Large intestine (tissue), 3 donors: Measurements from ENCODE around the gene ZNF827. TPM values are rescaled to one million over a fixed set of nuclear protein-coding genes. Genes with fewer than 3 reads are reported as not detected.

Experiments used
- DNase-seq, 2 donors: peaks; one replicate each; pipeline versions ENCODE4 v3.0.0 to v3.0.0-alpha.2; 2013
- H3K27ac ChIP-seq: one replicate; pipeline ENCODE4 v1.5.1; 2013; ENCODE audit warnings: low read length
- H3K27me3 ChIP-seq: 2 replicates; pipeline ENCODE4 v1.6.1; 2013; ENCODE audit warnings: low read length; ENCODE audit not compliant: control insufficient read depth, insufficient read depth
- H3K36me3 ChIP-seq: 2 replicates; pipeline ENCODE4 v1.6.1; 2013; ENCODE audit warnings: low read length; ENCODE audit not compliant: control insufficient read depth, insufficient read depth
- H3K4me1 ChIP-seq: one replicate; pipeline ENCODE4 v1.6.1; 2013; ENCODE audit warnings: low read length; ENCODE audit not compliant: control insufficient read depth, insufficient read depth
- H3K4me3 ChIP-seq: one replicate; pipeline ENCODE4 v1.5.1; 2013; ENCODE audit warnings: low read length
- H3K9me3 ChIP-seq: one replicate; pipeline ENCODE4 v1.6.1; 2013; ENCODE audit warnings: mild to moderate bottlenecking, low read depth, low read length, moderate library complexity; ENCODE audit not compliant: control insufficient read depth
- WGBS: methylation state at CpG from one replicate; pipeline ENCODE4 v1.1.5; 2013; ENCODE audit warnings: low lambda C conversion rate; ENCODE audit not compliant: insufficient coverage; 5-methylcytosine and 5-hydroxymethylcytosine counted together
- polyA plus RNA-seq: library from polyadenylated mRNA; unstranded; fragments of 120-200 nt; gene quantifications from one replicate; pipeline ENCODE4 v1.2.1, GENCODE V29; 2013

Gene ZNF827
- polyA plus RNA-seq, 1 donor: 34.2 TPM

DNA sequence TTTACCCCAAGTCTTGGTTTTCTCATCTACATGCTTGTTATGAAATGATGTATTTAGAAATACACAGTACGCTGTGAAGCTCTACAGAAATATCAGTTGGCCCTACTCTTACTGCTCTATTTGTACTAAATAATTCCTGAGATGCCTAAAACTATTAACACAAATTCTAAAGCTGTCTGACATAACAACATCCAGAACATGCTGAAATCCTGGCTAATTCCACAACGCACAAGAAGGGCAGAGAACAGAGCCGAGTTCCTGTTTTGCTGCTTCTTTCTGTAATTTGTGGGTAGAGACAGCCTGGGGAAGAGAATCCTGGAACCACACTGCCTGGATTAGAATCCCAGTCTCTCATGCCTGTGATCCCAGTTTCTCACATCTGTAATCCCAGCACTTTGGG is 59.0 kb downstream of the ZNF827 start:
- no peak for DNase-seq
- H3K27ac ChIP-seq: no peak overlapping the region
- H3K4me1 ChIP-seq: peaks cover 8% of the 10 kb centered on the region
- H3K4me3 ChIP-seq: no peak overlapping the region
- 100% methylated on average over 1 of the region's 3 CpGs for WGBS
- no peaks in the 10 kb centered on the region for H3K27me3 ChIP-seq
- H3K36me3 ChIP-seq: peaks cover 24% of the 10 kb centered on the region
- H3K9me3 ChIP-seq: no peaks in the 10 kb centered on the region

DNA sequence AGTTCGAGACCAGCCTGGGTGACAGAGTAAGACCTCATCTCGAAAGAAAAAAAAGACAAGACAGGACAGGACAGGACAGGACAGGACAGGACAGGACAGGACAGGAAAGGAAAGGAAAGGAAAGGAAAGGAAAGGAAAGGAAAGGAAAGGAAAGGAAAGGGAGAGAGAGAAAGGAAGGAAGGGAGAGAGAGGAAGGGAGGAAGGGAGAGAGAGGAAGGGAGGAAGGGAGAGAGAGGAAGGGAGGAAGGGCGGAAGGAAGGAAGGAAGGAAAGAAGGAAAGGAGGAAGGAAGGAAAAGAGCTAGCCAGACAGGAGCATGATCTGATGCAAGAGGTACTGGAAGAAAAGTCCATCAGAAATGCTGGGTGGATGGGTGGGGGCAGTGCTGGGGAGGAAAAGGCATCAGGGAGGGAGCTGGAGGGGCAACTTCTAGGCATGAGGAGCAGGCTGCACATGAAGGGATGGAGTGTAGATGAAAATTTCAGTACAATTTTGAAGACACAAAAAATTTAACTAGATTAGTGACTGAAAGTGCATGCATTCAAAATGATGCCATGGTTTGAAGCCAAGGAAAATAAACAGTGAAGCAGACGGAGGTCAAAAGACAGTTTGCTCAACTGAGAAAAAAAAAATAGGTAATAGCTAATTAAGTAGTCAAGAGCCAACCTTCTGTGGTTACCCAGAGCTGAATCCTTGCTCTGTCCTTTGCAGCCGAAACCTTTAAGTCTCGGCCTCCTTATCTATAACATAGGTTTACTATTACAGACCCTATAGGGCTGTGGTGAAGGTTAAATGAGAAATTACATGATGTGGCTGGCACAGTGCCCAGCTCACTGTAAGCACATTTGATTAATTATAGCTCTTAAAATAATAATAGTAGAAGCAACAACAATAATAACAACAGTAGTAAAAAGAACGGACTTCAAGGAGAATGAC is 59.9 kb downstream of the ZNF827 start:
- no peak for DNase-seq
- Histone ChIP-seq H3K9me3 (no peaks in the 10 kb centered on the region), H3K27ac (no peak overlapping the region), H3K27me3 (no peaks in the 10 kb centered on the region), H3K4me3 (no peak overlapping the region), H3K4me1 (peaks cover 8% of the 10 kb centered on the region), H3K36me3 (peaks cover 18% of the 10 kb centered on the region)
- WGBS: 70% methylated on average over 2 of the region's 7 CpGs

GRCh38 chr4:145876531-145877180 is 62.0 kb downstream of the ZNF827 start:
- Histone ChIP-seq H3K4me3 (no peak overlapping the region), H3K27ac (no peak overlapping the region), H3K36me3 (peaks cover 29% of the 10 kb centered on the region), H3K27me3 (no peaks in the 10 kb centered on the region), H3K9me3 (no peaks in the 10 kb centered on the region), H3K4me1 (peaks cover 3% of the 10 kb centered on the region)
- WGBS: no CpG with 5 or more reads among the region's 2 CpGs
- no peak for DNase-seq

GRCh38 chr4:145873901-145874300 is 64.7 kb downstream of the ZNF827 start:
- peaks cover 31% of the 10 kb centered on the region for H3K36me3 ChIP-seq
- no peak for DNase-seq
- no peak overlapping the region for H3K27ac ChIP-seq
- no peak overlapping the region for H3K4me3 ChIP-seq
- no peaks in the 10 kb centered on the region for H3K27me3 ChIP-seq
- H3K9me3 ChIP-seq: no peaks in the 10 kb centered on the region
- peaks cover 5% of the 10 kb centered on the region for H3K4me1 ChIP-seq

DNA sequence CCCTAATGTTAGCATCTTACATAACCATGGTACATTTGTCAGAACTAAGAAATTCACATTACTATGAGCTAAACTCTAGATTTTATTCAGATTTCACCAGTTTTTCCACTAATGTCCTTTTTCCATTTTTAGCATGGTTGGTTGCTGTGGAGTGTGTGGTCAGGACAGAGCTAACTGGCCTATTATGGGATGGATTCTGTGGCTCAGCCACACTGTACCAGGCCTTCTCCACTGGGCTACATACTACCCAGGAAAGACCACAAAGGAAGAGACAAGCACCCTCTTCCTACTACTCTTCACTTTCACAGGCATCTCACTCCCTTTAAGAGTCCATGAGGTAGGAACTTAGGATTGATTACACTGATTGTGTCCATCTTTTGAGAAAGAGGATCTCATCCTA is 67.4 kb downstream of the ZNF827 start:
- no peak for DNase-seq
- H3K4me1 ChIP-seq: peaks cover 5% of the 10 kb centered on the region

DNA sequence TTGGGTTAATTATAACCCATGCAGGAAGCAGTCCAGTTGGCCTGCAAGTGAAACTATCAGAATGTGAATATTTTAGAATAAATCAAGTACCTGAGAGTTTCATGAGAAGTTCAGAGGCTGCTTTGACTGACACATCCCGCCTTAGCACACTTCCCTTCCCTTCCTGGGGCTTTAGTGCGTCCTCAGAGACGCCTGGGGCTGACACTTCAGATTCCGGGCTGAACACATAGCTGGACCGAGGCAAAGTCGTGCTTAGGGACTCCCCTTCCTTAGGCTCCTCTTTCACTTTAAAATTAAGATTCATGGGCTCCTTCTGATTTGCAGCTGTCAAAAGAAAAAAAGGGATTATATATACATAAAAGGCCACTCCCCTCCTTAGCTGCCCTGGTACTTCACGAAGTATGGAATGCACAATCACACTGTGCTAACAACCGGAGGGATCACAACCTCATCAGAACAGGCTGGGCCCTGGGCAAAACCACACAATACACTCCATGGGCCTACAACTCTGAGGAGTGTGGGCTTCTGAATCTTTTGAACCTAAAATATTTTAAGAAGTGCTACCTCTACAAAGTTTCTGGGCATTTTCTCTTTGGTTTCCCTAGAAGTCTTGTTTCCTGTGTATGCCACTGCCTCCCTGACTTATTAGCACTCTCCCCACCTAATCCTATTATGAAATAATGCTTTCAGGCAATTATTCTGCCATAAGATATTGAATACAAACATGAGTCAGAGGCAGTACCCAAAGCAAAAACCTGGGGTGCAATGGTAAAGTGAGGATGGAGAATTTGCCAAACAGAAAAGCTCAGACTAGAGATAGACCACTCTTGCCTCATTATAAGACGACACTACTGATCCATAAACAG is 68.2 kb downstream of the ZNF827 start:
- Histone ChIP-seq H3K27me3 (no peaks in the 10 kb centered on the region), H3K9me3 (no peaks in the 10 kb centered on the region), H3K27ac (no peak overlapping the region), H3K4me3 (no peak overlapping the region), H3K36me3 (peaks cover 29% of the 10 kb centered on the region), H3K4me1 (peaks cover 5% of the 10 kb centered on the region)
- WGBS: no CpG with 5 or more reads among the region's 9 CpGs
- DNase-seq: no peak

More for the DNA sequence above, 67.4 kb downstream of the ZNF827 start:
- Histone ChIP-seq H3K36me3 (peaks cover 28% of the 10 kb centered on the region), H3K9me3 (no peaks in the 10 kb centered on the region), H3K4me3 (no peak overlapping the region), H3K27ac (no peak overlapping the region), H3K27me3 (no peaks in the 10 kb centered on the region)

- H3K9me3 ChIP-seq: no peaks in the 10 kb centered on the region
- no peak for DNase-seq
- WGBS: no CpG with 5 or more reads among the region's 1 CpG
- peaks cover 24% of the 10 kb centered on the region for H3K36me3 ChIP-seq
- no peak overlapping the region for H3K4me3 ChIP-seq
- H3K4me1 ChIP-seq: peaks cover 5% of the 10 kb centered on the region
- no peaks in the 10 kb centered on the region for H3K27me3 ChIP-seq
- no peak overlapping the region for H3K27ac ChIP-seq
Observed at GRCh38 chr4:145868637-145869409, 69.8 kb downstream of the ZNF827 start.

GRCh38 chr4:145867406-145867805 is 71.2 kb downstream of the ZNF827 start:
- H3K4me1 ChIP-seq: peaks cover 5% of the 10 kb centered on the region
- H3K36me3 ChIP-seq: peaks cover 17% of the 10 kb centered on the region
- DNase-seq: no peak
- H3K27ac ChIP-seq: no peak overlapping the region
- no peaks in the 10 kb centered on the region for H3K9me3 ChIP-seq
- no peak overlapping the region for H3K4me3 ChIP-seq
- no peaks in the 10 kb centered on the region for H3K27me3 ChIP-seq

- Histone ChIP-seq H3K9me3 (no peaks in the 10 kb centered on the region), H3K36me3 (peaks cover 16% of the 10 kb centered on the region), H3K27me3 (no peaks in the 10 kb centered on the region), H3K4me1 (peaks cover 5% of the 10 kb centered on the region), H3K27ac (no peak overlapping the region), H3K4me3 (no peak overlapping the region)
- 88% methylated on average over 1 of the region's 4 CpGs for WGBS
- DNase-seq: no peak
Observed at GRCh38 chr4:145866991-145867390, 71.6 kb downstream of the ZNF827 start.
